HG03025 (cell line): ENCODE data around the gene FTO.

ENCODE experiments used
- ATAC-seq: cut with Tn5 transposase; IDR thresholded peaks from one replicate; pipeline ENCODE4 v1.9.1; 2021; ENCODE audit warnings: mild to moderate bottlenecking, moderate library complexity; ENCODE audit not compliant: unreplicated experiment, low FRiP score

FTO gene

GRCh38 chr16:53707671-53708070 lies 3.7 kb downstream of the FTO start:
- ATAC-seq, result no peak

- no peak for ATAC-seq
Measured at GRCh38 chr16:53708490-53708889, 4.5 kb downstream of the FTO start.

DNA sequence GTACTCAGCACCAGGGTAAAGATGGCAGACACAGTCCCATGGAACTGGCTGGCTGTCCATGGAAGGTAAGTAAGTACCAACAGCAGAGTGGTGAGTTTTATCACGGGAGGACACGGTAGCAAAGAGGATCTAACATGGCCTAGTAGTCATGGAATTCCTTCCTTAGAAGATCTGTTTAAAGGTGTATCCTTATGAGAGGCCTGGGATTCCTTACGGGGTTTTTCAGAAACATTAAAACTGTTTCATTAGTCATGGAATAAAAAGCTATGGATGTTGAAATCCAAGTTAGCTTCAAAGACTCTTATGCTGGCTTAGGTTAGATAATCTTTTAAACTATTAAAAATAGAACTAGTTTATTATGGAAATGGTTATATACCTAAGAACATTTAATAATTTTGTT lies 7.4 kb downstream of the FTO start:
- no peak for ATAC-seq

DNA sequence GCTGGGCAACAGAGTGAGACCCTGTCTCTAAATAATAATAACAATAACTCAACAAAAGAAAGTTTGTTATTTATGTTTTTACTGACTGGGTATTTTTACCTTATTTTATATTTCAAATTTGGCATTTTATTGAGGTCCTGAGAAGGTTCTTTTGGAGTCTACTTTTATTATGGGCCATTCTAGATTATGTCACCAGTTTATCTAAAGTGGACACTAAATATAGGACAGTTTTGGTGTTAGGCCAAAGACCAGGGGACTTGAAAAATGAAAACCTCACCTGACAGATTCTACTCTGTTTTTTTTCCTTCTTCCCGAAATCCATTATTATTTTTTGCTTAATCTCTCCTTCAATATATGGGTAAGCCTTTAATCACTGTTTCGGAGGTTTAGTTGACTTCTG lies 8.1 kb downstream of the FTO start:
- ATAC-seq, result no peak

DNA sequence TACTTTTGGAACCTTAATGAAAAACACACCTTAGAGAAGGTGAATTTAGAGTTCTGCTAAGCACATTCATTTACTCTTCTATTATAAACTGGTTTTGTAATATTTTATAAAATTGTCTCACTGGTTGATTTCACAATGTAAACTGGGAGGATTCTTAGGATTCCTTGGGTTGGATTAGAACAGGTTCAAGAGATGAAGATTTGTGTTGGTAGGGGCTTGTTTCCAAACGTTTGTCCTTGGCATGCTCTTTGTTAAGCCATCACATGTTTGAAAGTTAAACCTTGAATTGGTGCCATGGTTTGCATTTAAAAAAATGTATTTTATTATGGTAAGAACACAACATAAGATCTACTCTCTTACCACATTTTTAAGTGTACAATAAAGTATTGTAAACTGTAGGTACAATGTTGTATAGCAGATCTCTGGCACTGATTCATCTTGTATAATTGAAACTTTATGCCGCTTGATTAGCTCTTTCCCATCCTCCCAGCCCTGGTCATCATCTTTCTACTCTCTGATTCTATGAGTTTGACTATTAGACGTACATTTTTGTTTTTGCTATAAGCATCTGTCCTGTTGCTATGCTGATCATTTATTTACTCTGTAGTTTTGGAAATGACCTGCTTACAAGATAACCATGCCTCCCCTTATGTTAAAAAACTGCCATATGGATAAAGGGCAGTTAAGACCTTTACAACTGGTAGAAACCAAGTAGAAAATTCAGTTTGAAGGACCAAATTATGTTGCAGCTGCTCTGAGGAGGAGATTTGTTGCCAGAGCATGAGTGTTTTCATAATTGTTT lies 9.6 kb downstream of the FTO start:
- no peak for ATAC-seq

- ATAC-seq, result no peak
Measured at GRCh38 chr16:53714205-53715022, 10.5 kb downstream of the FTO start.

- no peak for ATAC-seq
Measured at GRCh38 chr16:53715023-53715384, 11.0 kb downstream of the FTO start.

DNA sequence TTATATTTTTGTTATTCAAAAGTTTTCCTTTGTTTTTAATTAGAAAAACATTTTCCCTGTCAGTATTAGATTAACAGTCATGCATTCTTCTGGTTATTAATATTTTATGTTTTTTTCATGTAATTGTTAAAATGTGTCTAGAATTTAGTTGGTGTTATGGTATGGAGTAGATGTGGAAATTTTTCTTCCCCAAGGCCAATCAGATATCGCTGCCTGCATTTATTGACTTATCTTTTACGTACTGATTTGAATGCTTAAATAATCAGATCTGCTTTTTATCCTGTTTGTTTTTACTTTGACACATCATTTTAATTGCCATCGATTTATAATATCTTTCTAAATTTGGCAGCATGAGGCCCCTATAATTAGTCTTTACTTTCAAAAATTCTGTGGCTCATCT lies 13.6 kb downstream of the FTO start:
- no peak for ATAC-seq

- no peak for ATAC-seq
Measured at GRCh38 chr16:53721017-53721416, 17.1 kb downstream of the FTO start.

GRCh38 chr16:53726625-53727024 lies 22.7 kb downstream of the FTO start:
- ATAC-seq, result no peak

DNA sequence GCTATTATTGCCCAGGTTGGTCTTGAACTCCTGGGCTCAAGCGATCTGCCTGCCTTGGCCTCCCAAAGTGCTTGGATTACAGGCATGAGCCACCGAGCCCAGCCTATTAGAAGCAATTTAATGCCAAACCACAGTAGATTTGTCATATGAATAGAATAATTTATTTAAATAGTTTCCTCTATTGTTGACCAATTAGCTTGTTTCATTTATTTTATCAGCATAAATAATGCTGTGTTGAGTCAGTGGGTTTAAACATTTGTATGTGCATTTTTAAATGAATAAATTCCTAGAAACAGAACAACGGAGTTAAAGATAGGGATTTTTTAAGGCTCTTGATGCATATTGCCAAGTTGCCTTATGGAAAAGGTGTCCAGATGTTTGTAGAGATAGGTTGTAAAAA lies 26.7 kb downstream of the FTO start:
- ATAC-seq, result no peak

- ATAC-seq, result no peak
Measured at GRCh38 chr16:53732296-53732929, 28.5 kb downstream of the FTO start.

DNA sequence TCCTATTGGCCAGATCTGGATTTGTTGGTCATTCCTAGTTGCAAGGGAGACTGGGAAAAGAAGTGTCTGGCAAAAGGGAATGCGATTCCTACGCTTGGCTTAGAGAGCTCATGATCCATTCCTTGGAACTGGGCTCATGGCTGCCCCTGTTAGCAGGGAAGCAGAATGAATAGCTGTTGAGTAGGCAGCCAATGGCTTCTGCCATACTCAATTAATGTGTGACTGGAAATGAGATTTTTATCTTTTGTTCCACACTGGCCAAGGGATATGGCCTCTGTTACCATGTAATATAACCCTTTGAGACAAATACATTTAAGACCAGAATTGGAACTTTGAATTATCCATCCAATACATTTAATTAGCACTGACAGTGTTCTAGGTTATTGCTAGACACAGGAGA lies 31.0 kb downstream of the FTO start:
- no peak for ATAC-seq

GRCh38 chr16:53736297-53736696 lies 32.3 kb downstream of the FTO start:
- no peak for ATAC-seq

DNA sequence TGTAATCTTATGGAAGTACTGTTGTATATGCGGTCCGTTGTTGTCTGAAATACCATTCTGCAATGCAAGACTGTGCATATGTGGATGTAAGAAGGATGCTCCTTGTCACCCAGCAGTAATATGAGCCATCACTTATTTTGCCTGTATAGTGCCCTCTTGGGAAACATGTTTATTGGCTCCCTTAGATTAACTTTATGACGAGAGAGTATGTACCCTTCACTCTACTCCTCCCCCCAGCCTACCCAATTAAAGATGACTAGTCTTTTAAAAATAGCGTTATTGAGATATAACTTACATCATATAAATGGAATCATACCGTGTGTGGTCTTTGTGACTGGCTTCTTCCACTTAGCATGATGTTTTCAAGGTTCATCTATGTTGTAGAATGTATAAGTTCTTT lies 33.6 kb downstream of the FTO start:
- ATAC-seq, result no peak

- ATAC-seq, result no peak
Measured at GRCh38 chr16:53740476-53740875, 36.5 kb downstream of the FTO start.

DNA sequence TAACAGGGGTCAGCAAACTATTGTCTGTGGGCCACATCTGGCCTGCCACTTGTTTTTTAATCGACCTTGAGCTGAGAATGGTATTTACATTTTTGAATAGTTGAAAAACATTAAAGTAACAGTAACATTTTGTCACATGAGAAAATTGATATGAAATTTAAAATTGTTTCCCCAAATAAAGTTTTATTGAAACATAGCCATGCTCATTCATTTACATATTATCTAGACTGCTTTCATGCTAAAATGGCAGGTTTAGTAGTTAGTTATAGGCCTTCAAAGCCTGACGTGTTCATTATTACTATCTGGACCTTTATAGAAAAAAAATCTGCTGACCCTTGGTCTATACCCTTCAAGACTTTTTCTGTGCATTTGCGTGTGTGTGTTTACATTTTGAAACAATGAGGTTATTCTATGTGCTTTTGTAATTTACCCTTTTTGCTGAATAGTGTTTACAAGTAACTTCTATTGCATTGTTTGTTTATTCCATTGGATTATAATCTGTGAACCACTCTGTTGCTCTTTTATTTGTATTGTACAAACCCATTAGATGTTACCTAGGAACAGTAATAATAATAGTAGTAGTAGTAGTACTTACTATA lies 37.1 kb downstream of the FTO start:
- ATAC-seq, result no peak

GRCh38 chr16:53741546-53741945 lies 37.6 kb downstream of the FTO start:
- no peak for ATAC-seq

- no peak for ATAC-seq
Measured at GRCh38 chr16:53743149-53743566, 39.2 kb downstream of the FTO start.

- no peak for ATAC-seq
Measured at GRCh38 chr16:53744449-53744848, 40.5 kb downstream of the FTO start.

DNA sequence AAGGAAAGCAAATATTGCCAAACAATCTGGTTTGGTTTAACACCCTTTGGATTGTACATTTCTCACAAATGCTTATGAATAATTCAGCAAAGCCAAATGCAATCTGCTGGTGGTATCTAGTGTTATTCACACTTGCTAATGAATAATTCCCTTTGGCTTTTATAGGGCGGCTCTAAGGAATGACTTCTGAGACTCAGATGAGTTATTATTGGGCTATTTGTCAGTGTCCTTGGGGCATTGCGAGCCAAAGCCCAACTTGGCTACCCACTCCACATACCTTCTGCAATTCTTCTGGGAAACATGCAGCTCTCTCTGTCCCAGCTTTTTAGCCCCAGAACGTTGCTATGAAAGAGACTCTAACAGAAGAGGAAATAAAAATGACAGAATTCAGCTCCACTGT lies 41.1 kb downstream of the FTO start:
- ATAC-seq, result no peak
